Heart left ventricle (tissue), 13 donors: Measurements from ENCODE around the gene BMPER.

ENCODE experiments used
- CTCF ChIP-seq, 12 donors: fragments of 200-600 bp; sonication (generic) in 4 of 12; IDR thresholded peaks; one replicate each; pipeline versions ENCODE4 v1.5.0 to v1.8.0; 2018 to 2022; ENCODE audit warnings: antibody characterized with exemption in 12 of 12, mild to moderate bottlenecking in 5 of 12
- POLR2A ChIP-seq, 2 donors: fragments of 450-650 bp; IDR thresholded peaks; one replicate each; pipeline ENCODE4 v1.6.1; 2017; ENCODE audit warnings: antibody characterized with exemption in 2 of 2, mild to moderate bottlenecking in 2 of 2, moderate library complexity in 2 of 2
- donor health status: ischemic (EF 13 %, LVEDD 7.1; RV severe dilation, severe dysfunction).
- donor health status: DM: no; HTN: yes; CAD: no.
- donor health status: DM: no; HTN: no; CAD: no.
- donor health status: ischemic (EF 25% LVEDD 6.9; RV normal size, moderate dysfunction).
- donor health status: ischemic (EF 25% LVEDD 5.7; RV mildly dilated, moderate dysfunction).
- donor health status: ischemic (EF 35%, LVEDD 5.7; RV mildly dilated, moderate dysfunction).
- donor health status: nonischemic (EF 11% LVEDD 7.7; RV severe dilation, severe dysfunction).
- donor health status: DM: yes; HTN: yes; CAD: no.
- donor health status: PGD.
- donor health status: ischemic (EF 29% LVEDD 5.4; RV normal size, mild dysfunction).
- donor health status: nonischemic (EF 23%, LVEDD 6.1; RV moderate dilation, normal function).

- TF ChIP-seq CTCF (IDR thresholded peaks at IDR 0.05), result no peak
- TF ChIP-seq POLR2A (IDR thresholded peaks at IDR 0.05), result no peak
Measured at GRCh38 chr7:34156336-34156735, 251.0 kb downstream of the BMPER start.
